GM18505 (cell line): ENCODE measurements around the gene CD99L2.
A peak's percentile ranks its signal among the peaks of the same experiment; 100 is the strongest.

ENCODE experiments used
- ATAC-seq: cut with Tn5 transposase; IDR thresholded peaks from one replicate; pipeline ENCODE4 v1.9.1; 2021; ENCODE audit not compliant: unreplicated experiment
- POLR2A ChIP-seq: IDR thresholded peaks from 4 replicates; pipeline ENCODE4 v1.6.1; 2011; ENCODE audit warnings: borderline replicate concordance; ENCODE audit not compliant: insufficient read depth, insufficient read length; ENCODE audit errors: extremely low read depth

The CD99L2 gene

DNA sequence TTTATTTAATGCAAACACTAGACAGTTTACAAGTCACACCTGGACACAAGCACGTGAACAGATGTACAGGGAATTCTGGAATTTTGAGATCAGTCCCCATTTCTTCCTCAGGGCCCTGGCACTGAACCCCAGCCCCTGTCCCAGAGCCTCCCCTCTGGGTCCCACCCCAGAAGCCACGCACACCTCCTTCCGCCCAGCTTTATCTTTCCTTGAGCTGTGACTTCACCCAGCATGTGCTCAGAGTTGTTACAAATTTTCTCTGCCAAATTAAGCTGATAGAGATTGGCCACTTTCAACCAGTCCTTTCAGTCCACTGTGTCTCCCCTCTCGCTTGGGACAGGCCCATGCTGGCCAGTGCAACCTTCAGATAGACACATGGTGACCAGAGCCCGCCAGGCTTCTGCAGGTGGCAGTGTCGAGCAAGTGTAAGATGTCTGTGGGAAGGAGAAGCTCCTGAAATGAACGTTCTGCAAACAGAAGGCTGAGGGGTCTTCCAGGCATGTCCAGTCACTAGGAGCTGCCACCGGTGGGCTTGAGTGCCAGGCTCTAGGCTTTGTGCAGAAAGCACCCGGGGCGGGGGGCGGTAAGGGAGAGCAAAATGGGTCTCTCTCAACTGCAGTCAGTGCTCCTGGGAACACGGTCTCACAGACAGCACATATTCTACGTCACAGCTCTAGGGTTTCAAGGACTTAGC, 132.0 kb downstream of the CD99L2 start:
- no peak for ATAC-seq
- TF ChIP-seq POLR2A, result no peak

DNA sequence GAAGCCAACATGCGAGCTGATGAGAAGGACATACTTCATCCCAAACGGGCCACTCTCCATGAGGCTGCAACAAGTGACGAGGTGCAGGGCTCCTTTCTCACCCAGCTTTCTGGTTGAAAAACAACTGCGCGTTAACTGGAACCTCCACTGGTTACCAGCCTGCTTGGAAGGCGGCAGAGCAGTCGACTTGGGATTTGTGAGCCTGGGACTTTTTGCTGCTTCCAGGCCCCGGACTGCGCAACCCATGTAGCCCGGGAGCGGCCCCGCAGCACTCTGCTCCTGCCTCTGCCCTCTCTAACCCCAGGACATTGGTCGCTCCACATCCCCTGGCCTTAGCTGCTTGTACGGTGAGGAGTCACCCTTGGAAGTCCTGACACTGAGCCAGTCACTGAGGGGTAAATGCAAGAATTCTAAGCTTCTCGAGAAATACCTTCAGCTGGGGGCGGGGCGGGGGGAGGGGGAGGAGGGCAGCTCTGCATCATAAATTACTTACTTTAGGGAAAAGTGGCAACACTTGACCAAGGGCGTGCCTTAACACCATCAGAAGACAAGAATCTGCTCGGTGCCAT, 132.6 kb downstream of the CD99L2 start:
- no peak for TF ChIP-seq POLR2A
- no peak for ATAC-seq

DNA sequence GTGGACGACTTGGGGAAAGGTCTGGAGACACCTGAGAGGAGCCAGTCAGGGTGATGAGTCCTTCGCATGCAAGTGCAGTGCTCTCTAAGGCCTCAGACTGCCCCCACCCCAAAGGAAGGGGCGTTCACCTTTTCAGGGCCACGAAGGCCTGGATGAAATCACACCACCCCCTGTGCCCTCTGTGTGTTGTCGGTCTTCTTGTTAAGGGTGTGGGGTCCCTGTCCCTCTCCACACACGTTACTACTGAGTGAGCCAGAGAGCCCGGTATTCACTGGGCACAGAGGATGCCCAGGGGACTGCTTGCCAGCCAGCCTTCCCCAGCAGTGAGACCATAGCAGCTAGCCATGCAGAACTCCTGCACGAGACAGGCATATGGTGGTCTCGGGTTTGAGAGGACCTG, 133.2 kb downstream of the CD99L2 start:
- no peak for ATAC-seq
- TF ChIP-seq POLR2A, result no peak

DNA sequence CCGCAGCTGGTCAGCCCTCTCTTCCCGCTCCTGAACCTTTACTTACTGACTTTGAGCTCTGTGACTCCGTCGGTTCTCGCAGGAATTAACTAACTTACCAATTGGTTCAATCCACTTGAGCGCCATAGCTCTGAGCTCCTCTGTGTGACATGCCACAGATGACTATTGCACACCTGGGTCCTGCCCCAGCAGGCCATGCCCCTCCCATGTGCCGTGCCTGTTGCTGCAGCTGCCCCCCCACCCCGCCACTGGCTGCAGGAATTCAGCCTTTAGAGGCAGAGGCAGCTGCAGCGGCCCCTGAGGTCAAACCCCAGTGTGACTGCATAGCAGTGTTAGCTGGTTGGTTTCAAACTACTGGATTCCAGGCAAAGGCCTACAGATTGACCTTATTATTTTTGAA, 134.7 kb downstream of the CD99L2 start:
- TF ChIP-seq POLR2A, result no peak
- no peak for ATAC-seq

DNA sequence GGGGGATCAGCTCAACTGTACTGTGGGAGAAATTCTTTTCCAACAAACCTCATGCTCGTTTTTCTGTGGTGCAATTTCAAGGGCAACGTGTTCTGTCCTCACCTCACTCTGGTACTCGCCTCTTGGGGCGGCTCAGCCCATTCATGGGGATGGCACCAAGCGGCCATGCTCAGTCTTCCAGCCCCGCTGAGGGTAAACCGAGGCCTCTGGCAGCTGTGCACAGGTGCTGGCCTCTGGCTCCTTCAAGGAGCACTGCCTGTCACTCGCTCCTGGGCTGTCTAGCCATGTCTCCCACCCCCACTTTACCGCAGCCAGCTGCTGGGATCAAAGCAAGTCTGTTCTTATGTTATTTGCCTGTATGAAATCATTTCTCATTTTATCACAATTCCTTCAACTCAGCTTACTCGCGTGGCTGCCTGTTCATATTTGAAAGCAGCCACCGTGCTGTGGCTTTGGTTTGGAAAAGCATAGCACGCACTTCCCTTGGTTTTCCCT, 135.1 kb downstream of the CD99L2 start:
- no peak for TF ChIP-seq POLR2A
- no peak for ATAC-seq

DNA sequence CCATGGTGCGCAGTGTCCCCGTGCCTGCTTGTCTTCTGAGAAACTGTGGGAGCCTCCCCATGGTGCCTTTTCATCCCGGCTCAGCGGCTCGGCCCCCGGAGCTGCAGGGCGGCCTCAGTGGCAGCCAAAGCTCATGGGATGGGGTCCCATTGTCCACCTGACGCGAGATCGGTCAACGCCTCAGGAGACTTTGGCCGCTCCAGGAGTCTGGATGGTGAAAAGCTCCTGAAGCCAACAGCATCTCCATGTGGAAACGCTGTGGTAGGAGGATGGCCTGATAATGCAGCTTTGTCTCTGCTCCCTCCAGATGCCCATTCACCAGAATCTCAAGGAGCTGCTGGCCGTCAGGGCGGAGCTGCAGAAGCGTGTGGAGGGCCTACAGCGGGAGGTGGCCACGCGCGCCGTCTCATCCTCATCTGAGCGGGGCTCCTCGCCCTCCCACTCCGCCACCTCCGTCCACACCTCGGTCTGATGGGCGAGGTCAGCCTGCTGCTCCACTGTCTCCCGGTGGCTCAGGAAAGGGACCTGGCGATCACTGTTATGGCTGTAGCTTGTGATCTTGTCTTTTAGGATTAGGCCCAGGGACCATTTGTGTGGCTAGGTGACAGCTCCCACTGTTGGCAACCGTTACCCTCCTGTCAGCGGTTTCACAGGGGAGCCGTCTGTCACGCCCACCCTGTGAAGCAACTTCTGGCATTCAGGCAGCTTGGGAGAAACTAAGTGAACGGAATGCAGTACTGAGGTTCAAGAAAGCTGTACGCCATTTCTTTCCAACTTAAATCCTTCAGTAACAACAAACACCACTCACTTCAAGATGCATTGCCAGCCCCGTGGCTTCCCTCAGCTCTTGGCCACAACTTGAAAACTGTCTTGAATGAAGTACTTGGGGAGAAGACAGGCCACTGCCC, 136.0 kb downstream of the CD99L2 start:
- no peak for ATAC-seq
- TF ChIP-seq POLR2A, result no peak

DNA sequence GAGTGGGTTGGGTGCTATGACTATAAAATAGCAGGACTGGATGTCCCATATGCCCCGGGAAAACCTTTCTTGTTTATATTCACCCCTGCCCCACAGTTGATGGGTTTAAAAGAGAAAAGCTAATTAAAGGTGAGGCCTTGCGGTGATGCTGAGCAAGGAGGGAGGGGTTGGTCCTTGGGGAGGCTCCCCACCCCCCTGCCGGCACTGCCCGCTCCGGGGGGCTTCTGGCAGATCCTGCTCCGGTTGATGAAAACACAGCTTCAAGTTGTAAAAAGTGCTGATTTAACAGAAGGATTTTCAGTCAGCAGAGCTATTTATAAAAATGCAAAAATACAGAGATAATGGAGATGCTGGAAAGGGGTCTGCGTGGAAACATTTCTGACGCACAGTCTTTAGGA, 136.7 kb downstream of the CD99L2 start:
- ATAC-seq, result no peak
- TF ChIP-seq POLR2A, result no peak

DNA sequence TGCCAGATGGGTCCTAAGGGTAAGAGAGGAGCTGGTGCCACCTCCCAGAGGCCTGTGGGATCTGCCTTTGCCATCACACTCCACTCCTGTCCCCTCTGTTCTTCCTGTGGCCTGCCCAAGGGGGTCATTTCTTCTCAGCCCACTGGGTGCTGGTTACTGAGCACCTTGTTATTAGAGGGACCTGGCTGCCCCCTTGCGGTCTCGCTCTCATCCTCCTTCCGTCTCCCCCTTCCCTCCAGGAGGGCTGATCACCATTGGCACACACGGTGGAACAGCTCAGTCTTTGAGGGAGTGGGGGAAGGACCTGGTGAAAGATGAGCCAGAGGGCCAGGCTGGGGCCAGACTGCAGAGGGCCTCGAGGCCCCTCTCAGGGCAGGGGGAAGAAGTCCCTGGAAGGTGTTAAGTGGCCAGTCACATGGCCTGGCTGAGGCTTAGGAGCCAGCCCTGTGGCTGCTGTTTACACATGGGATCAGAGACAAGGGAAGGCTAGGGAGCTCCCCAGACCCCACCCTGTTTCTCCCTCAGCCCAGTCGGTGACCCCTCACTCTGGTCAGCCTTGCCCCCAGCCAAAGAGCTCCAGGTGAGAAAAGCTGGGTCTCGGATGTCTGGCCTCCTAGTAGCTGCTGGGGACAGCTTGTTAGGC, 137.2 kb downstream of the CD99L2 start:
- no peak for TF ChIP-seq POLR2A
- ATAC-seq, result no peak

DNA sequence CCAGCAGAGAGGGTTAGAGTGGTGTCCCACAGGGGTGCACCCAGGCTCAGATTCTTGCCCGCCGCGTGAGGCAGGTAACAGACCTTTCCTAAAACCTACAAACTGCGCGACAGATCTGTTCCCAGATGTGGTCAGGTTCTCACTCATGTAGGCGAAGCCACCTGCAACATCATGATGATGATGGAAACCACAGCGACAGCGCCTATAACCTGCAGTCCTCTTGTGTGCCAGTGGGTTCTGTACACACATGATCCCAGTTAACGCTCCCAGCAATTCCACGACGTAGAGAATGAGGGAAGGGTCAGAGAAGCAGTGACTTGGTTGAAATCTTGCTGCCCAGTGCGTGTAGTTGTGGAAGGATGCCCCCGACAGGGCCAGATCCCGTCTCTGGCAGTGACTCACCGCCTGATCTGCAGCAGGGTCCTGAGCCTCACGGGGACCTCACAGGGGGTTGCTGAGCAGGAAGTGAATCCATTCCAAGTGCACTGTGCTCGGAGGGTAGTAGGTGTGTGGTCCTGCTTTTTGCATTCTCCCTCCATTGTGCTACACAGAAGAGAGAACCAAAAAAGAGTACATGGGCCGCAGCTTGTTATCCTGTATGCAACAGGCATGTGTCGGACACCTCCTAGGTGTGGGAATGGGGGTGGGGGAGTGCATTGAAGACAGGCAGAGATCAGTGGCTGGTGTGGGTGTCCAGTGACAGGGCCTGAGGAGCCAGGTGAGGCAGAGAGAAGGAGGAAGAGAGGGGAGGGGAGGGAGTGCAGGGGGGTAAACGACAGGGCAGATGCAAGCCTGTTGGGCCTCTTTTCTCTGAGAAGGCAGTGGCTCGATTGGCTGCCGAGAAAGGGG, 138.7 kb downstream of the CD99L2 start:
- no peak for TF ChIP-seq POLR2A
- ATAC-seq, result no peak

DNA sequence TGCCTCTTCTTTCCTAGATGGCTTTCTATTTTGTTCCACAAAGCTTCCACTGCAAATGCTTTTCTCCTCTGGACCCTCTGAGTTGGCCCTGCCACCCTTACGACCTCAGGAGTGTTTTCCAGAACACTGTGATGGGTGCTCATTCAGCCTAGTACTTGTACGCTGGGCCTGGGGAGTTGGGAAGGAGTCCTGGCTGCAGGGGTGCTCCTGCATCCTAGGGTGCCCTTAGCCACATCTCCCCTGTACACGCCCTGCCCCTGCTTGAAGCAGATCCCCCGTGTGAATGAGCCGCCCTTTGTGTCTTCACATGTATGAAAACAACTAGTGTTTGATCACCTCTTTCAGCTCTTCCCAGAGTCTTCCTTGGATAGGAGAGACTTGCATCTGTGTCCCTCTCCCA, 141.1 kb downstream of the CD99L2 start:
- no peak for TF ChIP-seq POLR2A
- no peak for ATAC-seq

DNA sequence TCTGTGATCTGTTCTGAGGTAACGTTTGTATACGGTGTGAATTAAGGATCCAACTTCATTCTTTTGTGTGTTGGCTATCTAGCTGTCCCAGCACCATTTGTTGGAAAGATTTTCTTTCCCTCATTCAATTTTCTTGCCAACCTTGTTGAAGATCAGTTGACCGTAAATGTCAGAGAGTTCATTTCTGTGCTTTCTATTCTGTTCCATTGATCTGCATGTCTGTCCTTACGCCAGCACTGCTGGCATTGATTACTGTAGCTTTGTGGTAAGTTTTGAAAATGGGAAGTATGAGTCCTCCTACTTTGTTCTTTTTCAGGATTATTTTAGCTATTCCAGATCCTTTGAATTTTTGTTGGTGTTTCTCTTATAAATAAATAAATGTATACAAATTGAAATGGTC, 144.5 kb downstream of the CD99L2 start:
- no peak for TF ChIP-seq POLR2A
- ATAC-seq, result no peak

DNA sequence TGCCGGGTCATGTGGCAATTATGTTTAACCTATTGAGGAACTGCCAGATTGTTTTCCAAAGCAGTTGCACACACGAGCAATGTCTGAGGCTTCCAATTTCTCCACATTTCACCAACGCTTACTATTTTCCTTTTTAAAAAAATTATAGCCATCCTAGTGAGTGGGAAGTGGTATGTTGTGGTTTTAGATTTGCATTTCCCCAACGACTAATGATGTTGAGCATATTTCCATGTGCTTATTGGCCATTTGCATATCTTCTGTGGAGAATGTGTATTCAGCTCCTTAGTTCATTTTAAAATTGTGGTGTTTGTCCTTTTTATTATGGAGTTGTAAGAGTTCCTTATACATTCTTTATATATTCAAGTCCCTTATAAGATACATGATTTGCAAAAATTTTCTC, 145.1 kb downstream of the CD99L2 start:
- TF ChIP-seq POLR2A, result no peak
- no peak for ATAC-seq

DNA sequence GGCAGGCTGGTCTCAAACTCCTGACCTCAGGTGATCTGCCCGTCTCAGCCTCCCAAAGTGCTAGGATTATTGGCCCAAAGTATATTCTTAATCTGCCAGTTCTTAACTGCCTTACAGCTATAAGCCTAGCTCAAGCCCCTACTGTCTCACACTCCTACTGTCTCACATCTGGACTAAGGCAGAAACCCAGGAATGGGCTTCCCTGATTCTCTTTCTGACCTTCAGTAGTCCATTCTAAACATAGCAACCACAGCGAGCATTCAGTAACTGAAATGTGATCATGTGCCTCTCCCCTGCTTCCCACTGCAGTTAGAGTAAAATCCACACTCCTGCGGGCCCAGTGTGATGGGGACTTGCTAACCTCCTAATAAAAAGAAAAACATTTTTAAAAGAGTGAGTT, 146.3 kb downstream of the CD99L2 start:
- no peak for ATAC-seq
- TF ChIP-seq POLR2A, result no peak

DNA sequence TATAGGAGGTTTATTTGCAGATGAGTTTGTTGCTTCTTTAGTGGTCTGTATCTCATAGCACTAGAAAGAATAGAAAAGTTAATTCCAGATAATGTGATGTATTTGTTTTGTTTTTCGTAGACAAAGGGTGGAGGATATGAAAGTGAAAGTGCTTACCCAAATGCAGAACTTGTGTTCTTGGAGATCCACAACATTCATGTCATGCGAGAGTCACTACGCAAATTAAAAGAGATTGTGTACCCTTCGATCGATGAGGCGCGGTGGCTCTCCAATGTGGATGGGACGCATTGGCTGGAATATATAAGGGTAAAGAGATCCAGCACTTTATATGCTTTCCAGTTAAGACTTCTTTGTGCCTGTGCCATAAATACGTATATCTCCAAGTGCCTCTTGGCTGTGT, 162.0 kb downstream of the CD99L2 start:
- ATAC-seq, result peak; percentile 53
- no peak for TF ChIP-seq POLR2A
